ENCODE results near the gene ARHGEF11. TPM values are rescaled to one million over a fixed set of nuclear protein-coding genes. Genes with fewer than 3 reads are reported as not detected.

Gene ARHGEF11
- total RNA-seq, 4 donors from 2014 or later: 56.7 to 127 (median 89.9) TPM

GRCh38 chr1:156994277-156994676, 51.3 kb downstream of the ARHGEF11 start:
- no peak for DNase-seq
- Histone ChIP-seq H3K27me3 (no peaks in the 10 kb centered on the region), H3K4me3 (no peak overlapping the region), H3K4me1 (peaks cover 0 to 6% (median 2%) of the 10 kb centered on the region in 4 donors), H3K27ac (peak overlapping the region in 3 of 4 donors; percentile 40 to 79 (median 73)), H3K36me3 (no peaks in the 10 kb centered on the region), H3K9me3 (no peaks in the 10 kb centered on the region)
- TF ChIP-seq POLR2A (IDR thresholded peaks at IDR 0.05): no peak
- no peak for TF ChIP-seq CTCF (IDR thresholded peaks at IDR 0.05)

GRCh38 chr1:156993426-156994147, 52.0 kb downstream of the ARHGEF11 start:
- H3K4me1 ChIP-seq: peaks cover 0 to 6% (median 2%) of the 10 kb centered on the region in 4 donors
- peak overlapping the region in 2 of 4 donors; percentile 3 to 20 for H3K4me3 ChIP-seq
- no peaks in the 10 kb centered on the region for H3K27me3 ChIP-seq
- peak overlapping the region in 3 of 4 donors; percentile 40 to 79 (median 73) for H3K27ac ChIP-seq
- no peaks in the 10 kb centered on the region for H3K9me3 ChIP-seq
- no peaks in the 10 kb centered on the region for H3K36me3 ChIP-seq
- peak in 1 of 3 donors; percentile 50 for DNase-seq
- no peak for TF ChIP-seq CTCF (IDR thresholded peaks at IDR 0.05)
- TF ChIP-seq POLR2A (IDR thresholded peaks at IDR 0.05): no peak

- H3K27ac ChIP-seq: peak overlapping the region in 3 of 4 donors; percentile 25 to 73 (median 67)
- no peak for TF ChIP-seq CTCF (IDR thresholded peaks at IDR 0.05)
- TF ChIP-seq POLR2A (IDR thresholded peaks at IDR 0.05): peak; percentile 9 to 19
- no peaks in the 10 kb centered on the region for H3K9me3 ChIP-seq
- peaks cover 0 to 6% (median 2%) of the 10 kb centered on the region in 4 donors for H3K4me1 ChIP-seq
- no peak overlapping the region for H3K4me3 ChIP-seq
- peak in 2 of 3 donors; percentile 72 to 74 for DNase-seq
- H3K36me3 ChIP-seq: no peaks in the 10 kb centered on the region
- H3K27me3 ChIP-seq: no peaks in the 10 kb centered on the region
These were observed 53.3 kb downstream of the ARHGEF11 start for GRCh38 chr1:156992215-156992614.

- Histone ChIP-seq H3K27ac (no peak overlapping the region), H3K4me1 (peaks cover 0 to 3% (median 0%) of the 10 kb centered on the region in 4 donors), H3K36me3 (peaks cover 0 to 32% (median 0%) of the 10 kb centered on the region in 3 donors), H3K27me3 (no peaks in the 10 kb centered on the region), H3K4me3 (no peak overlapping the region), H3K9me3 (no peaks in the 10 kb centered on the region)
- DNase-seq: no peak
- TF ChIP-seq CTCF (IDR thresholded peaks at IDR 0.05) (no peak), POLR2A (IDR thresholded peaks at IDR 0.05) (no peak)
These were observed 57.8 kb downstream of the ARHGEF11 start for GRCh38 chr1:156987715-156988114.

GRCh38 chr1:156980551-156980950, 65.0 kb downstream of the ARHGEF11 start:
- DNase-seq: no peak
- H3K9me3 ChIP-seq: no peaks in the 10 kb centered on the region
- no peak for TF ChIP-seq CTCF (IDR thresholded peaks at IDR 0.05)
- no peak for TF ChIP-seq POLR2A (IDR thresholded peaks at IDR 0.05)
- peaks cover 0 to 79% (median 0%) of the 10 kb centered on the region in 3 donors for H3K36me3 ChIP-seq
- no peak overlapping the region for H3K27ac ChIP-seq
- H3K4me3 ChIP-seq: no peak overlapping the region
- no peaks in the 10 kb centered on the region for H3K4me1 ChIP-seq
- no peaks in the 10 kb centered on the region for H3K27me3 ChIP-seq

Measured in Peyer's patch (tissue), 4 donors.